ENCODE data around the gene SEPTIN11.

DNA sequence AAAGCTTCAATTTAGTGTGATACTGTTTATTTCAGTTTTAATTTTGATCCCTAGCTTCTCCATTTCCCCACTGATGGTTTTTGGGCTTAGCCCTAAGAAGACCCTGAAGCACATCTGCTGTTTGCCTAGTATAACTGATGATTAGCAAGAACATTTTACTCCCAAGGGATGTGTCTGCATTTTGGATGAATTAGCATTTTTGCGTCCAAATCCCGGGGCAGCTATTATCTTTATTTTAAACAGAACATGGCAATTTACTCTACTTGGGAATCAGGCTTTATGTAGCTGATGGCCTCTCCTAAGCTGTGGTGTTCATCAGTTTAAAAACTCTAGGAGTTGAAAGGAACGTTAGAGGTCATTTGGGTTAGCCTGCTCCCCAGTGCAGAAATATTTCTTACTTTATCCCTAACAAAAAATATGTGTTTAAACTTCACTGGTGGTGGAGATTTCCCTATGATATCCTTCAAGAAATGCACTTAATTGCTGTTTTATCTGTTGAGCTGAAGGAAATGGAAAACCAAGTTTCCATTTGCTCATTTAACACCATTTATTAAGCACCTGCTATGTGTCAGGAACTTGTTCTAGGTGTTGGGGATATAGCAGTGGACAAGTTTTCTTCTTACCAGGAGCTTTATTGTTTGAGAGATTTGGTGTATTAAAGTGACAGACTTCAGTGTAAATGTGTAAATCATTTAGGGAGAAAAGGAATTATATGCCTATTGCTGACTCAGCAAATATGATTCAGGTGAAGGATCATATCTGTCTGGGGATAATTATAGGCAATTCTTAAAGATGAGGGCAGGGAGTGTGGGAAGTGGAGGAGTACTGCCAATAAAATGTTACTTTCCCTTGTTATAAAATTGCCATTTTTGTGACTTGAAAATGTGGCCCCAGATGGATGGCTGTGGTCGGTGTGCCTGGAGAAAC is 3.4 kb downstream of the SEPTIN11 start:
- no peak for TF ChIP-seq EZH2 (IDR thresholded peaks at IDR 0.05; ENCODE audit: borderline replicate concordance, insufficient read depth, low read length, poor library complexity, severe bottlenecking)
- TF ChIP-seq, protein P1, sequence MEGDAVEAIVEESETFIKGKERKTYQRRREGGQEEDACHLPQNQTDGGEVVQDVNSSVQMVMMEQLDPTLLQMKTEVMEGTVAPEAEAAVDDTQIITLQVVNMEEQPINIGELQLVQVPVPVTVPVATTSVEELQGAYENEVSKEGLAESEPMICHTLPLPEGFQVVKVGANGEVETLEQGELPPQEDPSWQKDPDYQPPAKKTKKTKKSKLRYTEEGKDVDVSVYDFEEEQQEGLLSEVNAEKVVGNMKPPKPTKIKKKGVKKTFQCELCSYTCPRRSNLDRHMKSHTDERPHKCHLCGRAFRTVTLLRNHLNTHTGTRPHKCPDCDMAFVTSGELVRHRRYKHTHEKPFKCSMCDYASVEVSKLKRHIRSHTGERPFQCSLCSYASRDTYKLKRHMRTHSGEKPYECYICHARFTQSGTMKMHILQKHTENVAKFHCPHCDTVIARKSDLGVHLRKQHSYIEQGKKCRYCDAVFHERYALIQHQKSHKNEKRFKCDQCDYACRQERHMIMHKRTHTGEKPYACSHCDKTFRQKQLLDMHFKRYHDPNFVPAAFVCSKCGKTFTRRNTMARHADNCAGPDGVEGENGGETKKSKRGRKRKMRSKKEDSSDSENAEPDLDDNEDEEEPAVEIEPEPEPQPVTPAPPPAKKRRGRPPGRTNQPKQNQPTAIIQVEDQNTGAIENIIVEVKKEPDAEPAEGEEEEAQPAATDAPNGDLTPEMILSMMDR (IDR thresholded peaks at IDR 0.05; ENCODE audit: poor library complexity, severe bottlenecking) = no peak
